H1 (cell line): Measurements from ENCODE around the gene OCEL1. TPM values are rescaled to one million over a fixed set of nuclear protein-coding genes. Genes with fewer than 3 reads are reported as not detected.

Experiments used
- CTCF ChIA-PET: fragments of 300-600 bp; sonication (Branson Sonifier 250); formaldehyde crosslinking; loops from one replicate; lab custom pipeline; 2021; ENCODE audit not compliant: partially characterized antibody; lab: Charles Lee
- POLR2A ChIA-PET: fragments of 300-600 bp; sonication (Branson Sonifier 250); formaldehyde crosslinking; loops from one replicate; lab custom pipeline; 2021; ENCODE audit warnings: inconsistent platforms; ENCODE audit not compliant: partially characterized antibody; lab: Charles Lee
- DNase-seq, 2 experiments: peaks; one replicate each; pipeline versions ENCODE4 v3.0.0 to v3.0.0-alpha.2; 2010 to 2022; ENCODE audit warnings: low spot score in 2 of 2, low read depth in 1 of 2, mixed read lengths in 1 of 2
- FAIRE-seq: peaks from 2 replicates; lab custom pipeline; 2011; peaks lifted over from hg19 to GRCh38; lab: Jason Lieb, UNC
- H2AFZ ChIP-seq: 2 replicates; pipeline ENCODE4 v1.8.1; 2012; ENCODE audit warnings: low read length, inconsistent platforms
- H2AK5ac ChIP-seq: 2 replicates; pipeline ENCODE4 v1.6.1; 2013; ENCODE audit warnings: low read depth, low read length
- H2BK120ac ChIP-seq: replicated peaks from 2 replicates; pipeline ENCODE3; 2013; ENCODE audit warnings: low read depth, low read length, inconsistent platforms
- H2BK12ac ChIP-seq: 2 replicates; pipeline ENCODE4 v1.6.1; 2013; ENCODE audit warnings: low read depth, low read length
- H2BK15ac ChIP-seq: 2 replicates; pipeline ENCODE4 v1.6.1; 2013; ENCODE audit warnings: low read length
- H2BK20ac ChIP-seq: 2 replicates; pipeline ENCODE4 v1.6.1; 2013; ENCODE audit warnings: low read length
- H2BK5ac ChIP-seq: 2 replicates; pipeline ENCODE4 v1.6.1; 2013; ENCODE audit warnings: low read depth, low read length
- H3K14ac ChIP-seq: 2 replicates; pipeline ENCODE4 v1.6.1; 2013; ENCODE audit warnings: inconsistent platforms; ENCODE audit not compliant: insufficient read length
- H3K18ac ChIP-seq: 2 replicates; pipeline ENCODE4 v1.6.1; 2013; ENCODE audit warnings: low read length; ENCODE audit errors: extremely low read depth
- H3K23ac ChIP-seq: 2 replicates; pipeline ENCODE4 v1.6.1; 2013; ENCODE audit warnings: inconsistent platforms; ENCODE audit not compliant: insufficient read length
- H3K23me2 ChIP-seq: 2 replicates; pipeline ENCODE4 v1.6.1; 2013; ENCODE audit warnings: low read depth, low read length
- H3K27ac ChIP-seq: 2 replicates; pipeline ENCODE4 v1.6.1; 2011; ENCODE audit warnings: low read depth, low read length, inconsistent platforms
- H3K27me3 ChIP-seq, 4 experiments: replicated peaks in 1 of 4; 1 replicate in 1 of 4; 2 replicates in 3 of 4; pipeline versions ENCODE4 v1.6.1 to v1.8.1; 2011 to 2013; ENCODE audit warnings: low read length in 3 of 4, mild to moderate bottlenecking in 3 of 4, inconsistent platforms in 2 of 4, mixed read lengths in 2 of 4, moderate library complexity in 1 of 4; ENCODE audit not compliant: control insufficient read depth in 3 of 4, insufficient read depth in 3 of 4; ENCODE audit errors: extremely low read depth in 1 of 4
- H3K36me3 ChIP-seq, 4 experiments: 2 replicates each; pipeline versions ENCODE4 v1.6.1 to v1.8.1; 2011 to 2013; ENCODE audit warnings: mild to moderate bottlenecking in 4 of 4, low read length in 3 of 4, moderate library complexity in 2 of 4, control low read depth in 1 of 4, inconsistent platforms in 1 of 4; ENCODE audit not compliant: insufficient read depth in 4 of 4, control insufficient read depth in 2 of 4
- H3K4ac ChIP-seq: replicated peaks from 2 replicates; pipeline ENCODE3; 2013; ENCODE audit warnings: low read length, low read depth, mixed read lengths, inconsistent platforms; ENCODE audit not compliant: insufficient read length
- H3K4me1 ChIP-seq, 4 experiments: replicated peaks in 1 of 4; 1 replicate in 1 of 4; 2 replicates in 3 of 4; pipeline versions ENCODE4 v1.6.1 to v1.8.1; 2011 to 2013; ENCODE audit warnings: low read length in 3 of 4, inconsistent platforms in 2 of 4, mixed read lengths in 1 of 4; ENCODE audit not compliant: insufficient read depth in 4 of 4, control insufficient read depth in 3 of 4
- H3K4me2 ChIP-seq, 2 experiments: 2 replicates each; pipeline versions ENCODE4 v1.6.1 to v1.8.1; 2011 to 2013; ENCODE audit warnings: low read depth in 2 of 2, low read length in 2 of 2, control low read depth in 1 of 2, inconsistent platforms in 1 of 2, mild to moderate bottlenecking in 1 of 2; ENCODE audit not compliant: insufficient read depth in 1 of 2
- H3K4me3 ChIP-seq, 4 experiments: fragments of 200-600, 300-600 bp in 1 of 4; sonication (generic), shearing (Covaris generic), sonication (Bioruptor Twin) in 1 of 4; 2 replicates each; pipeline versions ENCODE4 v1.5.1 to v1.8.1; 2011 to 2016; ENCODE audit warnings: low read length in 4 of 4, low read depth in 3 of 4, control low read depth in 2 of 4, inconsistent platforms in 2 of 4, mild to moderate bottlenecking in 2 of 4, mixed read lengths in 1 of 4, moderate library complexity in 1 of 4; ENCODE audit not compliant: insufficient read depth in 2 of 4; ENCODE audit errors: extremely low read depth in 1 of 4
- H3K56ac ChIP-seq: replicated peaks from 2 replicates; pipeline ENCODE3; 2013; ENCODE audit warnings: low read depth, mild to moderate bottlenecking, mixed read lengths, low read length, inconsistent platforms; ENCODE audit not compliant: insufficient read length
- H3K79me1 ChIP-seq: 2 replicates; pipeline ENCODE4 v1.6.1; 2013; ENCODE audit warnings: low read depth, low read length, control low read depth
- H3K79me2 ChIP-seq, 2 experiments: 2 replicates each; pipeline versions ENCODE4 v1.6.1 to v1.8.1; 2012 to 2013; ENCODE audit warnings: low read length in 2 of 2, mild to moderate bottlenecking in 2 of 2, inconsistent platforms in 1 of 2; ENCODE audit not compliant: insufficient read depth in 2 of 2, control insufficient read depth in 1 of 2
- H3K9ac ChIP-seq, 4 experiments: replicated peaks in 1 of 4; 1 replicate in 1 of 4; 2 replicates in 3 of 4; pipeline versions ENCODE4 v1.6.1 to v1.8.1; 2011 to 2013; ENCODE audit warnings: low read depth in 3 of 4, low read length in 3 of 4, control low read depth in 2 of 4, mild to moderate bottlenecking in 2 of 4, moderate library complexity in 2 of 4, inconsistent platforms in 1 of 4; ENCODE audit errors: extremely low read depth in 1 of 4
- H3K9me3 ChIP-seq, 2 experiments: 2 replicates each; pipeline versions ENCODE4 v1.6.1 to v1.8.1; 2012 to 2013; ENCODE audit warnings: mild to moderate bottlenecking in 2 of 2, moderate library complexity in 2 of 2, control low read depth in 1 of 2, inconsistent platforms in 1 of 2, low read depth in 1 of 2, low read length in 1 of 2, mixed read lengths in 1 of 2; ENCODE audit not compliant: insufficient read depth in 2 of 2
- H4K20me1 ChIP-seq, 2 experiments: replicated peaks in 1 of 2; 2 replicates each; pipeline versions ENCODE3 to v1.8.1; 2011 to 2013; ENCODE audit warnings: inconsistent platforms in 2 of 2, low read length in 2 of 2, mild to moderate bottlenecking in 1 of 2; ENCODE audit not compliant: insufficient read depth in 2 of 2, control insufficient read depth in 1 of 2
- H4K5ac ChIP-seq: 2 replicates; pipeline ENCODE4 v1.6.1; 2013; ENCODE audit warnings: low read length, low read depth, mixed read lengths, inconsistent platforms; ENCODE audit not compliant: insufficient read length
- H4K8ac ChIP-seq: 2 replicates; pipeline ENCODE4 v1.8.0; 2013; ENCODE audit warnings: mild to moderate bottlenecking, moderate library complexity, low read length, inconsistent platforms; ENCODE audit not compliant: insufficient read depth; ENCODE audit errors: extremely low read depth
- H4K91ac ChIP-seq: replicated peaks from 2 replicates; pipeline ENCODE3; 2013; ENCODE audit warnings: low read length, mixed read lengths, inconsistent platforms; ENCODE audit not compliant: insufficient read length
- BACH1 ChIP-seq: IDR thresholded peaks from 2 replicates; pipeline ENCODE4 v1.6.1; 2012; ENCODE audit warnings: low read length, improper control_type of control experiment
- CTBP2 ChIP-seq: IDR thresholded peaks from 2 replicates; pipeline ENCODE4 v1.7.0; 2011; ENCODE audit warnings: borderline replicate concordance, mild to moderate bottlenecking, moderate library complexity, mixed read lengths, low read length; ENCODE audit not compliant: insufficient read depth, insufficient read length
- RAD21 ChIP-seq, 2 experiments: IDR thresholded peaks in 1 of 2; conservative IDR thresholded peaks in 1 of 2; 2 replicates each; pipeline ENCODE4 v1.6.1; 2011; ENCODE audit warnings: low read depth in 2 of 2, low read length in 2 of 2, improper control_type of control experiment in 1 of 2, inconsistent platforms in 1 of 2, mild to moderate bottlenecking in 1 of 2, moderate library complexity in 1 of 2
- RBBP5 ChIP-seq: IDR thresholded peaks from 2 replicates; pipeline ENCODE4 v1.7.1; 2012; ENCODE audit warnings: low read depth, mild to moderate bottlenecking, inconsistent platforms, low read length, moderate library complexity, borderline replicate concordance
- SIN3A ChIP-seq, 2 experiments: IDR thresholded peaks in 1 of 2; conservative IDR thresholded peaks in 1 of 2; 2 replicates each; pipeline ENCODE4 v1.6.1; 2011 to 2012; ENCODE audit warnings: low read length in 2 of 2, improper control_type of control experiment in 1 of 2, low read depth in 1 of 2, mild to moderate bottlenecking in 1 of 2
- WGBS, 2 experiments: shearing (Covaris generic) in 1 of 2; methylation state at CpG; one replicate each; pipeline versions ENCODE4 v1.1.6 to v1.1.7; 2013 to 2015; ENCODE audit warnings: low lambda C conversion rate in 2 of 2, mixed read lengths in 2 of 2, inconsistent platforms in 1 of 2, low coverage in 1 of 2, missing lambda C conversion rate in 1 of 2; ENCODE audit not compliant: insufficient replicate concordance in 2 of 2, insufficient coverage in 1 of 2, insufficient read length in 1 of 2; ENCODE audit errors: extremely low coverage in 1 of 2, missing lambda C conversion rate in 1 of 2; 5-methylcytosine and 5-hydroxymethylcytosine counted together
- polyA plus RNA-seq, 7 experiments: library from polyadenylated mRNA; depleted of rRNA in 3 of 7; stranded (reverse) in 5 of 7; unstranded in 2 of 7; fragments of >200 nt in 5 of 7; fragments of 200-250 nt in 2 of 7; gene quantifications; 1 replicate in 5 of 7; 2 replicates in 1 of 7; 4 replicates in 1 of 7; pipeline versions ENCODE4 v1.2.1 to v1.2.3, GENCODE V29; 2011 to 2013; ENCODE audit warnings: missing spikeins in 2 of 7, mixed read lengths in 2 of 7
- total RNA-seq: library from RNA; stranded (reverse); fragmentation: NEBNext Ultra II Directional; extraction: Animal tissue kit (Norgen Biotek cat#: 25700); gene quantifications from 2 replicates; pipeline ENCODE4 v1.2.1, GENCODE V29; 2021

The OCEL1 gene
- total and polyA plus RNA-seq, 2 of the 8 experiments (the other 6 are each of a cell fraction or from before 2014, with no cell fraction given) = 13.3 to 32.6 TPM

- ChIA-PET POLR2A (interaction anchor here (1.2 to 12.8 kb wide), 7 partner anchors 13 to 51 kb away, joined by 3 to 113 read pairs (median 15); partner anchors contain the start of genes ANKLE1 and USE1), CTCF (interaction anchor here (1.1 to 3.3 kb wide), 6 partner anchors 16 to 199 kb away, joined by 3 to 28 read pairs (median 6); partner anchors contain the start of gene ANKLE1)
- FAIRE-seq (no peak), DNase-seq (no peak)
- no peak overlapping the region for H2BK15ac ChIP-seq
- H3K9ac ChIP-seq = no peak overlapping the region
- no peak overlapping the region for H3K56ac ChIP-seq
- WGBS, 2 experiments = 92% methylated on average over 7 of the region's 7 CpGs; no CpG with 5 or more reads in 1 of the 2 experiments
- H4K5ac ChIP-seq = no peak overlapping the region
- H2BK5ac ChIP-seq = 0 out of 2 replicates have a peak overlapping the region, but pooled peaks have one; percentile 18
- no peak overlapping the region for H2BK20ac ChIP-seq
- H2BK120ac ChIP-seq = no peak overlapping the region
- no peak overlapping the region for H3K18ac ChIP-seq
- no peak overlapping the region for H3K4ac ChIP-seq
- no peaks in the 10 kb centered on the region; the same call in 1 of the 2 replicates for H3K79me1 ChIP-seq
- H3K27ac ChIP-seq = no peak overlapping the region
- H3K79me2 ChIP-seq = peaks cover 3 to 12% of the 10 kb centered on the region in 2 experiments; a peak in 3 of 4 replicates
- peaks cover 0 to 8% (median 2%) of the 10 kb centered on the region in 4 experiments; a peak in 3 of 8 replicates for H3K36me3 ChIP-seq
- H3K4me2 ChIP-seq = no peak overlapping the region
- no peaks in the 10 kb centered on the region for H3K27me3 ChIP-seq
- no peaks in the 10 kb centered on the region for H3K23me2 ChIP-seq
- no peaks in the 10 kb centered on the region for H4K20me1 ChIP-seq
- no peak overlapping the region for H3K14ac ChIP-seq
- H3K4me3 ChIP-seq = no peak overlapping the region
- H3K23ac ChIP-seq = no peak overlapping the region
- no peak overlapping the region for H2AK5ac ChIP-seq
- no peaks in the 10 kb centered on the region for H3K9me3 ChIP-seq
- peaks cover 0 to 8% (median 2%) of the 10 kb centered on the region in 4 experiments; a peak in 5 of 7 replicates for H3K4me1 ChIP-seq
- H2AFZ ChIP-seq = no peak overlapping the region
- H2BK12ac ChIP-seq = no peak overlapping the region
- no peak for TF ChIP-seq SIN3A (conservative IDR thresholded peaks at IDR 0.05 in 1 of 2, IDR thresholded peaks at IDR 0.05 in 1 of 2; ENCODE audit: low read depth in 1 of 2, low read length in 2 of 2)
- TF ChIP-seq BACH1 = no peak
- no peak for TF ChIP-seq RAD21 (IDR thresholded peaks at IDR 0.05 in 1 of 2, conservative IDR thresholded peaks at IDR 0.05 in 1 of 2; ENCODE audit: low read depth in 2 of 2, low read length in 2 of 2)
- no peak for TF ChIP-seq CTBP2
- TF ChIP-seq RBBP5 = no peak
- no peak overlapping the region for H4K91ac ChIP-seq
- H4K8ac ChIP-seq = no peak overlapping the region
Observed at GRCh38 chr19:17266026-17266425, 40.0 kb downstream of the OCEL1 start.
